Tibial nerve (tissue), 4 donors: ENCODE data around the gene PLCL2.

Source experiments
- CTCF ChIP-seq, 5 experiments: fragments of 200-600 bp in 3 of 5; fragments of 450-650 bp in 2 of 5; sonication (generic) in 3 of 5; IDR thresholded peaks; one replicate each; pipeline ENCODE4 v1.5.1; 2016 to 2019; ENCODE audit warnings: antibody characterized with exemption in 5 of 5, mild to moderate bottlenecking in 3 of 5, moderate library complexity in 2 of 5
- EP300 ChIP-seq, 2 donors: sonication (generic); formaldehyde crosslinking; IDR thresholded peaks; one replicate each; pipeline ENCODE4 v1.6.1; 2017; ENCODE audit warnings: antibody characterized with exemption in 2 of 2, mild to moderate bottlenecking in 1 of 2

DNA sequence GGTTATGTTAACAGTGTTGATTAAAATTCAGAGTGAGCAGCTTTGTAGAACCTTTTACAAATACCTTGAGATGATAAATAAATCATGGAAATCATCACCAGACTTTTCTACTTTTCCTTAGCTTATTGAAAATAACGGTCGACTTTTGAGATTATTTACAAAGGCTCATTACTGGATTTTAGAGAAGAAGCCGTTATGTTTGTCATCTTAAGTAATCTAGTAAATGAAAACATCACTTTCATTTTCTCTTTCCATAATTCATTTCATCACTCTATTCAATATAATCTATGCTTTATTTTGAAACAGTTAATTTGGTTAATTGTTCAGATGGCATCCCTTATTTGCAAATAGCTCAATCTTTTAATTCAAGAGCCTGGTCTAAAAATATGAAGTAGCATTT is 3.6 kb downstream of the PLCL2 start:
- TF ChIP-seq CTCF (IDR thresholded peaks at IDR 0.05) (no peak), EP300 (IDR thresholded peaks at IDR 0.05) (no peak)
